ENCODE results near the gene PDE6B.

DNA sequence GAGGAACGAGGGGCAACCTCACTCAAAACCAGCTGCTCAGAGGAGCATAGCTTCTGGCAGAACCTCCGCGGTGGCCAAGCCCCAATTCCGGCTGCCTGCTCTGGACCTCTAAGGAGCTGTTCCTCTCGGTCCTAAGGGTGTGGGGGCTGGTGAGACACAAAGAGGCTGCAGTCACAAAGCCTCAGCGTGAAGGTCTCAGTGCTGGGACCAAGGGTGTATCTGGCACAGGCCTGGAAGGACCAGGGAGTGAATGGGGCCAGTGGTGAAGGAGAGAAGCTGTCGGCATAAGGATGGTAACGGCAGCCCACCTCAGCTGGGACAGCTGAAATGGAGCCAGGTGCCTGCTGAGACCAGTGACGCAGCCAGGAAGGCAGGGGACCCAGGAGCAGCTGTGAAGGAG is 5.3 kb downstream of the PDE6B start:
- TF ChIP-seq, protein P1, sequence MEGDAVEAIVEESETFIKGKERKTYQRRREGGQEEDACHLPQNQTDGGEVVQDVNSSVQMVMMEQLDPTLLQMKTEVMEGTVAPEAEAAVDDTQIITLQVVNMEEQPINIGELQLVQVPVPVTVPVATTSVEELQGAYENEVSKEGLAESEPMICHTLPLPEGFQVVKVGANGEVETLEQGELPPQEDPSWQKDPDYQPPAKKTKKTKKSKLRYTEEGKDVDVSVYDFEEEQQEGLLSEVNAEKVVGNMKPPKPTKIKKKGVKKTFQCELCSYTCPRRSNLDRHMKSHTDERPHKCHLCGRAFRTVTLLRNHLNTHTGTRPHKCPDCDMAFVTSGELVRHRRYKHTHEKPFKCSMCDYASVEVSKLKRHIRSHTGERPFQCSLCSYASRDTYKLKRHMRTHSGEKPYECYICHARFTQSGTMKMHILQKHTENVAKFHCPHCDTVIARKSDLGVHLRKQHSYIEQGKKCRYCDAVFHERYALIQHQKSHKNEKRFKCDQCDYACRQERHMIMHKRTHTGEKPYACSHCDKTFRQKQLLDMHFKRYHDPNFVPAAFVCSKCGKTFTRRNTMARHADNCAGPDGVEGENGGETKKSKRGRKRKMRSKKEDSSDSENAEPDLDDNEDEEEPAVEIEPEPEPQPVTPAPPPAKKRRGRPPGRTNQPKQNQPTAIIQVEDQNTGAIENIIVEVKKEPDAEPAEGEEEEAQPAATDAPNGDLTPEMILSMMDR (conservative IDR thresholded peaks at IDR 0.05) = no peak
- TF ChIP-seq ZFX (IDR thresholded peaks at IDR 0.05) = no peak

Measured in C4-2B (cell line).